Panc1 (cell line): ENCODE measurements around the gene WDR33. TPM values are rescaled to one million over a fixed set of nuclear protein-coding genes. Genes with fewer than 3 reads are reported as not detected.

Experiments used
- ATAC-seq: fragments of 200-7000 bp; cut with Tn5 transposase; 2 replicates; pipeline ENCODE4 v1.9.1; 2020; ENCODE audit warnings: mild to moderate bottlenecking, moderate library complexity
- BruUV-seq: library from RNA; stranded (reverse); fragments of 400-500 nt; replicated peaks from 2 replicates; lab custom pipeline; 2021; lab: Mats Ljungman, UMichigan
- CTCF ChIA-PET: fragments of 300-600 bp; sonication (Branson Sonifier 250); formaldehyde crosslinking; loops from one replicate; lab custom pipeline; 2022; ENCODE audit warnings: antibody characterized with exemption; lab: Charles Lee
- POLR2A ChIA-PET: fragments of 300-600 bp; sonication (Branson Sonifier 250); formaldehyde crosslinking; loops from one replicate; lab custom pipeline; 2022; ENCODE audit warnings: antibody characterized with exemption; lab: Charles Lee
- DNase-seq: peaks from one replicate; pipeline ENCODE4 v3.0.0-alpha.2; 2010; ENCODE audit warnings: low read depth, low spot score
- H3K27ac ChIP-seq: 2 replicates; pipeline ENCODE4 v1.5.1; 2011; ENCODE audit warnings: mild to moderate bottlenecking, low read length, inconsistent platforms
- H3K27me3 ChIP-seq: fragments of 200-500 bp; sonication (Bioruptor generic); 2 replicates; pipeline ENCODE4 v1.6.0; 2014; ENCODE audit warnings: low read length, inconsistent platforms; ENCODE audit not compliant: control insufficient read depth, insufficient read depth
- H3K36me3 ChIP-seq: fragments of 200-500 bp; sonication (Bioruptor generic); 2 replicates; pipeline ENCODE4 v1.5.1; 2014; ENCODE audit warnings: inconsistent platforms, mild to moderate bottlenecking, low read length, moderate library complexity; ENCODE audit not compliant: control insufficient read depth, insufficient read depth
- H3K4me1 ChIP-seq: 2 replicates; pipeline ENCODE4 v1.5.1; 2011; ENCODE audit warnings: inconsistent platforms, mild to moderate bottlenecking, low read length, moderate library complexity; ENCODE audit not compliant: control insufficient read depth, insufficient read depth
- H3K4me3 ChIP-seq, 2 experiments: 2 replicates each; pipeline ENCODE4 v1.5.1; 2011 to 2012; ENCODE audit warnings: low read depth in 2 of 2, low read length in 2 of 2, mild to moderate bottlenecking in 2 of 2, inconsistent platforms in 1 of 2, moderate library complexity in 1 of 2
- H3K9me3 ChIP-seq: fragments of 200-500 bp; sonication (Bioruptor generic); 2 replicates; pipeline ENCODE4 v1.5.1; 2014; ENCODE audit warnings: low read depth, mild to moderate bottlenecking, inconsistent platforms, low read length, moderate library complexity; ENCODE audit not compliant: control insufficient read depth, insufficient read depth
- CTCF ChIP-seq: fragments of 450-650 bp; IDR thresholded peaks from 2 replicates; pipeline ENCODE4 v1.5.1; 2017; ENCODE audit warnings: mild to moderate bottlenecking
- POLR2AphosphoS5 ChIP-seq: IDR thresholded peaks from 2 replicates; pipeline ENCODE4 v1.6.1; 2012; ENCODE audit warnings: mild to moderate bottlenecking, low read depth, low read length, moderate library complexity
- REST ChIP-seq, 2 experiments: IDR thresholded peaks; 2 replicates each; pipeline ENCODE4 v1.6.1; 2011 to 2012; ENCODE audit warnings: low read depth in 2 of 2, control low read depth in 1 of 2, low read length in 1 of 2, mild to moderate bottlenecking in 1 of 2, moderate library complexity in 1 of 2; ENCODE audit not compliant: insufficient read depth in 1 of 2
- SIN3A ChIP-seq: IDR thresholded peaks from 2 replicates; pipeline ENCODE4 v1.6.1; 2012; ENCODE audit warnings: low read depth, mild to moderate bottlenecking, low read length, moderate library complexity, borderline replicate concordance; ENCODE audit not compliant: insufficient read depth
- TCF7L2 ChIP-seq: IDR thresholded peaks from 2 replicates; pipeline ENCODE4 v1.6.1; 2011; ENCODE audit warnings: mild to moderate bottlenecking, low read depth, low read length, inconsistent platforms
- in situ Hi-C: cut with HindIII; loops from 2 replicates; pipeline ENCODE4 v1.10.0; 2016; ENCODE audit warnings: low sequenced_read_pairs, low pct_unique_long_range_greater_than_20kb
- intact Hi-C: fragments of 100-400 bp; cut with micrococcal nuclease; formaldehyde crosslinking; loops from one replicate; pipeline ENCODE4 v1.10.0; 2022; ENCODE audit not compliant: unreplicated experiment
- total RNA-seq: library from RNA; stranded (reverse); gene quantifications from one replicate; pipeline ENCODE4 v1.2.1, GENCODE V29; 2021; ENCODE audit not compliant: unreplicated experiment

Gene WDR33
- total RNA-seq, 1 experiment from 2014 or later, result 63.7 TPM

- POLR2A ChIA-PET, result no interaction called here
- CTCF ChIA-PET, result no interaction called here
- no TSS peak for BruUV-seq
- DNase-seq, result no peak
- intact Hi-C loops (no loop called here), in situ Hi-C loops (no loop called here)
- Histone ChIP-seq H3K27me3 (no peaks in the 10 kb centered on the region), H3K36me3 (no peaks in the 10 kb centered on the region), H3K9me3 (no peaks in the 10 kb centered on the region), H3K27ac (no peak overlapping the region), H3K4me1 (no peaks in the 10 kb centered on the region), H3K4me3 (no peak overlapping the region)
- no peak for TF ChIP-seq POLR2AphosphoS5
- no peak for TF ChIP-seq SIN3A
- TF ChIP-seq CTCF, result no peak
- no peak for TF ChIP-seq TCF7L2
- no peak for TF ChIP-seq REST (IDR thresholded peaks at IDR 0.05; ENCODE audit: insufficient read depth in 1 of 2, low read depth in 2 of 2, low read length in 1 of 2)
- ATAC-seq, result no peak
Measured at GRCh38 chr2:127792805-127793204, 18.2 kb downstream of the WDR33 start.

GRCh38 chr2:127790694-127791529 is 20.1 kb downstream of the WDR33 start:
- no TSS peak for BruUV-seq
- Histone ChIP-seq H3K9me3 (no peaks in the 10 kb centered on the region), H3K36me3 (no peaks in the 10 kb centered on the region), H3K4me1 (no peaks in the 10 kb centered on the region), H3K27me3 (no peaks in the 10 kb centered on the region), H3K4me3 (no peak overlapping the region), H3K27ac (no peak overlapping the region)
- ChIA-PET POLR2A (no interaction called here), CTCF (no interaction called here)
- ATAC-seq (peak; percentile 35; the same call in 1 of the 2 replicates), DNase-seq (no peak)
- in situ Hi-C loops (no loop called here), intact Hi-C loops (no loop called here)
- TF ChIP-seq CTCF, result no peak
- no peak for TF ChIP-seq TCF7L2
